Gastroesophageal sphincter (tissue), 4 donors: ENCODE data around the gene PPIF. TPM values are rescaled to one million over a fixed set of nuclear protein-coding genes. Genes with fewer than 3 reads are reported as not detected.
A peak's percentile ranks its signal among the peaks of the same experiment; 100 is the strongest.

Experiments used
- ATAC-seq: fragments of 150-250 bp; one replicate; pipeline ENCODE4 v1.9.1; 2016; ENCODE audit warnings: mild to moderate bottlenecking, moderate library complexity
- H3K27ac ChIP-seq, 4 donors: fragments of 200-600 bp; sonication (generic) in 3 of 4; 1 replicate in 3 of 4; 2 replicates in 1 of 4; pipeline ENCODE4 v1.5.1; 2016 to 2019
- H3K27me3 ChIP-seq: fragments of 200-600 bp; sonication (generic); one replicate; pipeline ENCODE4 v1.5.1; 2019
- H3K36me3 ChIP-seq, 2 donors: fragments of 200-600 bp; sonication (generic); one replicate each; pipeline ENCODE4 v1.5.1; 2019; ENCODE audit warnings: control low read depth in 1 of 2
- H3K4me1 ChIP-seq, 3 donors: fragments of 200-600 bp; sonication (generic); 1 replicate in 2 of 3; 2 replicates in 1 of 3; pipeline ENCODE4 v1.5.1; 2016 to 2019; ENCODE audit warnings: control low read depth in 2 of 3
- H3K4me3 ChIP-seq, 2 donors: fragments of 200-600 bp; sonication (generic); one replicate each; pipeline ENCODE4 v1.5.1; 2019; ENCODE audit warnings: mild to moderate bottlenecking in 1 of 2, moderate library complexity in 1 of 2
- H3K9me3 ChIP-seq, 3 donors: fragments of 200-600 bp; sonication (generic); one replicate each; pipeline ENCODE4 v1.5.1; 2017 to 2019; ENCODE audit warnings: control low read depth in 2 of 3
- CTCF ChIP-seq, 4 experiments: fragments of 200-600 bp in 2 of 4; fragments of 450-650 bp in 2 of 4; sonication (generic) in 1 of 4; IDR thresholded peaks; one replicate each; pipeline ENCODE4 v1.5.1; 2017 to 2019; ENCODE audit warnings: antibody characterized with exemption in 4 of 4, mild to moderate bottlenecking in 2 of 4, moderate library complexity in 2 of 4
- EP300 ChIP-seq: sonication (generic); formaldehyde crosslinking; IDR thresholded peaks from one replicate; pipeline ENCODE4 v1.6.1; 2017; ENCODE audit warnings: antibody characterized with exemption, mild to moderate bottlenecking
- POLR2A ChIP-seq, 2 donors: fragments of 450-650 bp; IDR thresholded peaks; one replicate each; pipeline ENCODE4 v1.6.1; 2017; ENCODE audit warnings: antibody characterized with exemption in 2 of 2, mild to moderate bottlenecking in 2 of 2, moderate library complexity in 1 of 2
- POLR2AphosphoS5 ChIP-seq: sonication (generic); formaldehyde crosslinking; IDR thresholded peaks from one replicate; pipeline ENCODE4 v1.6.1; 2017; ENCODE audit warnings: antibody characterized with exemption
- WGBS, 2 donors: methylation state at CpG; one replicate each; pipeline ENCODE4 v1.1.5; 2018; ENCODE audit warnings: low coverage in 1 of 2; 5-methylcytosine and 5-hydroxymethylcytosine counted together
- total RNA-seq, 4 donors: library from RNA; depleted of rRNA; stranded (reverse); fragments of >200 nt; gene quantifications; one replicate each; pipeline ENCODE4 v1.1.0, GENCODE V29; 2016

Gene PPIF
- total RNA-seq, 4 donors from 2014 or later, result 16.5 to 38.0 (median 22.8) TPM

- 40 to 56% methylated on average over 1 to 6 of the region's 6 CpGs for WGBS, 2 donors
- Histone ChIP-seq H3K36me3 (peaks cover 0 to 24% of the 10 kb centered on the region in 2 donors), H3K27ac (peak overlapping the region in 1 of 4 donors; percentile 85), H3K4me1 (peaks cover 23 to 65% (median 33%) of the 10 kb centered on the region in 3 donors), H3K4me3 (no peak overlapping the region), H3K9me3 (no peaks in the 10 kb centered on the region), H3K27me3 (no peaks in the 10 kb centered on the region)
- no peak for TF ChIP-seq EP300
- TF ChIP-seq POLR2AphosphoS5, result peak; percentile 70
- no peak for TF ChIP-seq POLR2A (IDR thresholded peaks at IDR 0.05)
- ATAC-seq, result no peak
Observed at GRCh38 chr10:79397051-79397450, 49.8 kb downstream of the PPIF start.

GRCh38 chr10:79397575-79398303, 50.5 kb downstream of the PPIF start:
- Histone ChIP-seq H3K27ac (peak overlapping the region in 1 of 4 donors; percentile 85), H3K4me3 (no peak overlapping the region), H3K27me3 (no peaks in the 10 kb centered on the region), H3K4me1 (peaks cover 23 to 68% (median 26%) of the 10 kb centered on the region in 3 donors), H3K36me3 (peaks cover 0 to 18% of the 10 kb centered on the region in 2 donors), H3K9me3 (no peaks in the 10 kb centered on the region)
- ATAC-seq, result no peak
- WGBS, 2 donors, result 22% methylated on average over 9 of the region's 17 CpGs; no CpG with 5 or more reads in 1 of the 2 donors
- TF ChIP-seq POLR2AphosphoS5, result no peak
- no peak for TF ChIP-seq POLR2A (IDR thresholded peaks at IDR 0.05)
- TF ChIP-seq CTCF (IDR thresholded peaks at IDR 0.05), result no peak
- TF ChIP-seq EP300, result no peak

GRCh38 chr10:79398642-79399041, 51.4 kb downstream of the PPIF start:
- no peaks in the 10 kb centered on the region for H3K9me3 ChIP-seq
- TF ChIP-seq POLR2A (IDR thresholded peaks at IDR 0.05), result no peak
- no peak for TF ChIP-seq CTCF (IDR thresholded peaks at IDR 0.05)
- TF ChIP-seq POLR2AphosphoS5, result no peak
- no peak for TF ChIP-seq EP300
- no peak for ATAC-seq
- peaks cover 0 to 10% of the 10 kb centered on the region in 2 donors for H3K36me3 ChIP-seq
- peaks cover 17 to 77% (median 23%) of the 10 kb centered on the region in 3 donors for H3K4me1 ChIP-seq
- H3K4me3 ChIP-seq, result peak overlapping the region in 1 of 2 donors; percentile 32
- 95% methylated on average over 3 of the region's 4 CpGs; no CpG with 5 or more reads in 1 of the 2 donors for WGBS, 2 donors
- H3K27me3 ChIP-seq, result no peaks in the 10 kb centered on the region
- H3K27ac ChIP-seq, result peak overlapping the region in 1 of 4 donors; percentile 85

GRCh38 chr10:79399223-79399831, 52.1 kb downstream of the PPIF start:
- TF ChIP-seq CTCF (IDR thresholded peaks at IDR 0.05), result no peak
- peak; percentile 97 for TF ChIP-seq POLR2AphosphoS5
- H3K4me3 ChIP-seq, result peak overlapping the region in 1 of 2 donors; percentile 32
- peak; percentile 87 for ATAC-seq
- peaks cover 0 to 3% of the 10 kb centered on the region in 2 donors for H3K36me3 ChIP-seq
- H3K4me1 ChIP-seq, result peaks cover 10 to 82% (median 23%) of the 10 kb centered on the region in 3 donors
- no peaks in the 10 kb centered on the region for H3K27me3 ChIP-seq
- H3K9me3 ChIP-seq, result no peaks in the 10 kb centered on the region
- H3K27ac ChIP-seq, result peak overlapping the region in 1 of 4 donors; percentile 85
- WGBS, 2 donors, result 4 to 9% methylated on average over 9 of the region's 15 CpGs

- peak overlapping the region in 1 of 4 donors; percentile 8 for H3K27ac ChIP-seq
Observed at GRCh38 chr10:79400146-79401004, 53.1 kb downstream of the PPIF start.

More at GRCh38 chr10:79400146-79401004, 53.1 kb downstream of the PPIF start:
- no peaks in the 10 kb centered on the region for H3K9me3 ChIP-seq
- peaks cover under 1 to 82% (median 27%) of the 10 kb centered on the region in 3 donors for H3K4me1 ChIP-seq
- H3K27me3 ChIP-seq, result no peaks in the 10 kb centered on the region
- no peak for ATAC-seq
- no peak for TF ChIP-seq POLR2A (IDR thresholded peaks at IDR 0.05)
- peak in 3 of 4 experiments; percentile 34 to 66 (median 64) for TF ChIP-seq CTCF (IDR thresholded peaks at IDR 0.05)
- no peak for TF ChIP-seq POLR2AphosphoS5
- no peak for TF ChIP-seq EP300
- whole genome bisulfite sequencing, 2 donors, result 42 to 48% methylated on average over 8 of the region's 11 CpGs
- H3K4me3 ChIP-seq, result no peak overlapping the region
- H3K36me3 ChIP-seq, result no peaks in the 10 kb centered on the region
